GM12878 (cell line): ENCODE results near the gene OR2AG1. TPM values are rescaled to one million over a fixed set of nuclear protein-coding genes. Genes with fewer than 3 reads are reported as not detected.

ENCODE experiments used
- ATAC-seq: fragments of 200-7000 bp; cut with Tn5 transposase; 3 replicates; pipeline ENCODE4 v1.9.1; 2020; ENCODE audit warnings: mild to moderate bottlenecking, moderate library complexity
- BruUV-seq: library from RNA; stranded (reverse); fragments of 400-500 nt; replicated peaks from 2 replicates; lab custom pipeline; 2021; lab: Mats Ljungman, UMichigan
- CTCF ChIA-PET: fragments of 300-600 bp; sonication (Branson Sonifier 250); formaldehyde crosslinking; extraction: SDS; loops from one replicate; lab custom pipeline; 2021; ENCODE audit warnings: inconsistent platforms; lab: Yijun Ruan, JAX
- POLR2A ChIA-PET: fragments of 350-600 bp; formaldehyde crosslinking; extraction: SDS; loops from one replicate; lab custom pipeline; 2021; ENCODE audit warnings: inconsistent platforms; lab: Charles Lee
- RAD21 ChIA-PET: fragments of 300-600 bp; sonication (Branson Sonifier 250); formaldehyde crosslinking; loops from one replicate; lab custom pipeline; 2023; ENCODE audit warnings: antibody characterized with exemption; ENCODE audit not compliant: unreplicated experiment; lab: Charles Lee
- SMC1A ChIA-PET: fragments of 300-600 bp; sonication (Branson Sonifier 250); formaldehyde crosslinking; loops from one replicate; lab custom pipeline; 2023; ENCODE audit not compliant: unreplicated experiment, uncharacterized antibody; lab: Charles Lee
- DNase-seq: peaks from one replicate; pipeline ENCODE4 v3.0.0-alpha.2; 2011; ENCODE audit warnings: low read depth, low spot score
- FAIRE-seq: peaks from 3 replicates; lab custom pipeline; 2011; peaks lifted over from hg19 to GRCh38; lab: Jason Lieb, UNC
- H2AFZ ChIP-seq: 2 replicates; pipeline ENCODE4 v1.6.0; 2011; ENCODE audit warnings: low read depth, low read length, control low read depth; ENCODE audit not compliant: control insufficient read depth
- H3K27ac ChIP-seq: 2 replicates; pipeline ENCODE4 v1.5.1; 2011; ENCODE audit warnings: control low read depth; ENCODE audit not compliant: control insufficient read depth, insufficient read depth
- H3K27me3 ChIP-seq, 2 experiments: replicated peaks in 1 of 2; 2 replicates each; pipeline versions ENCODE4 v1.6.0 to v1.6.1; 2011; ENCODE audit warnings: low read length in 1 of 2; ENCODE audit not compliant: control insufficient read depth in 2 of 2, insufficient read depth in 2 of 2
- H3K36me3 ChIP-seq, 2 experiments: 2 replicates each; pipeline ENCODE4 v1.5.1; 2011; ENCODE audit warnings: low read length in 1 of 2; ENCODE audit not compliant: control insufficient read depth in 2 of 2, insufficient read depth in 2 of 2
- H3K4me1 ChIP-seq: 2 replicates; pipeline ENCODE4 v1.6.1; 2011; ENCODE audit warnings: mild to moderate bottlenecking, low read length, moderate library complexity, mixed read lengths; ENCODE audit not compliant: control insufficient read depth, insufficient read depth
- H3K4me2 ChIP-seq: 2 replicates; pipeline ENCODE4 v1.6.0; 2011; ENCODE audit warnings: control low read depth; ENCODE audit not compliant: control insufficient read depth, insufficient read depth
- H3K4me3 ChIP-seq: fragments of 200-600 bp; sonication (generic); 2 replicates; pipeline ENCODE4 v1.5.1; 2016
- H3K79me2 ChIP-seq: 2 replicates; pipeline ENCODE4 v1.6.0; 2011; ENCODE audit warnings: low read length; ENCODE audit not compliant: control insufficient read depth, insufficient read depth
- H3K9ac ChIP-seq: 2 replicates; pipeline ENCODE4 v1.8.0; 2011; ENCODE audit warnings: low read length, control low read depth, mixed read lengths; ENCODE audit not compliant: control insufficient read depth, insufficient read depth
- H3K9me3 ChIP-seq: replicated peaks from 3 replicates; pipeline ENCODE4 v1.5.1; 2011; ENCODE audit warnings: mild to moderate bottlenecking, low read length; ENCODE audit not compliant: control insufficient read depth, insufficient read depth
- H4K20me1 ChIP-seq: 2 replicates; pipeline ENCODE4 v1.6.0; 2011; ENCODE audit not compliant: control insufficient read depth, insufficient read depth
- BMI1 ChIP-seq: fragments of 450-650 bp; IDR thresholded peaks from 2 replicates; pipeline ENCODE4 v1.6.1; 2016; ENCODE audit warnings: mild to moderate bottlenecking, moderate library complexity, borderline replicate concordance
- CHD1 ChIP-seq: IDR thresholded peaks from 2 replicates; pipeline ENCODE4 v1.6.1; 2012; ENCODE audit warnings: low read depth, low read length, improper control_type of control experiment
- CREB1 ChIP-seq: IDR thresholded peaks from 2 replicates; pipeline ENCODE4 v1.6.1; 2012; ENCODE audit warnings: low read depth, mild to moderate bottlenecking, inconsistent platforms
- EED ChIP-seq: sonication (generic); IDR thresholded peaks from 2 replicates; pipeline ENCODE4 v1.6.1; 2016; ENCODE audit warnings: antibody characterized with exemption, low read depth
- MYB ChIP-seq: fragments of 150-350 bp; IDR thresholded peaks from 2 replicates; pipeline ENCODE4 v1.6.1; 2014; ENCODE audit warnings: mild to moderate bottlenecking, low read depth, low read length, borderline replicate concordance
- NFXL1 ChIP-seq: fragments of 450-650 bp; IDR thresholded peaks from 2 replicates; pipeline ENCODE4 v1.6.1; 2017; ENCODE audit warnings: antibody characterized with exemption, mild to moderate bottlenecking, borderline replicate concordance
- NFYA ChIP-seq: IDR thresholded peaks from 2 replicates; pipeline ENCODE4 v1.6.1; 2011; ENCODE audit warnings: low read depth, mild to moderate bottlenecking, low read length, improper control_type of control experiment, borderline replicate concordance
- SREBF2 ChIP-seq: IDR thresholded peaks from 2 replicates; pipeline ENCODE4 v1.6.1; 2012; ENCODE audit warnings: mild to moderate bottlenecking, low read length
- TCF7 ChIP-seq: IDR thresholded peaks from 2 replicates; pipeline ENCODE4 v1.6.1; 2014; ENCODE audit warnings: antibody characterized with exemption, borderline replicate concordance
- ZSCAN29 ChIP-seq: fragments of 450-650 bp; IDR thresholded peaks from 2 replicates; pipeline ENCODE4 v1.6.1; 2017; ENCODE audit warnings: mild to moderate bottlenecking, moderate library complexity
- WGBS: methylation state at CpG from one replicate; pipeline ENCODE4 v1.1.6; 2016; ENCODE audit warnings: low lambda C conversion rate; ENCODE audit not compliant: insufficient replicate concordance, insufficient coverage; ENCODE audit errors: missing lambda C conversion rate; 5-methylcytosine and 5-hydroxymethylcytosine counted together
- in situ Hi-C: fragments of 300-500 bp; cut with MboI; formaldehyde crosslinking; loops from 9 replicates; pipeline ENCODE4 v1.14.3; 2018; ENCODE audit warnings: mixed read lengths
- intact Hi-C: fragments of 100-400 bp; cut with micrococcal nuclease; formaldehyde crosslinking; loops from one replicate; pipeline ENCODE4 v1.14.2; 2022; ENCODE audit not compliant: unreplicated experiment
- polyA plus RNA-seq, 11 experiments: library from polyadenylated mRNA; depleted of rRNA in 4 of 11; unstranded in 6 of 11; stranded (reverse) in 5 of 11; fragments of >200 nt; fragmentation: Nextera tagmentation in 4 of 11; fragmentation: Illumina TruSeq in 1 of 11; extraction: Ambion mirVana in 4 of 11; extraction: Trizol in 1 of 11; gene quantifications; 1 replicate in 1 of 11; 2 replicates in 10 of 11; pipeline versions ENCODE4 v1.2.1 to v1.2.3, GENCODE V29; 2011 to 2016; ENCODE audit warnings: inconsistent platforms in 2 of 11, missing spikeins in 2 of 11, low read depth in 1 of 11
- total RNA-seq, 4 experiments: library from RNA; depleted of rRNA in 3 of 4; stranded (reverse); fragments of >200 nt in 3 of 4; fragmentation: Illumina TruSeq in 1 of 4; extraction: Trizol in 1 of 4; gene quantifications; 2 replicates each; pipeline versions ENCODE4 v1.2.1 to v1.2.3, GENCODE V29; 2013 to 2021
- TF ChIP-seq, protein P1 (sequence below): fragments of 150-350 bp; IDR thresholded peaks from 2 replicates; pipeline ENCODE4 v1.6.1; 2016; ENCODE audit warnings: low read depth, low read length
- TF ChIP-seq, protein P2 (sequence below): IDR thresholded peaks from 2 replicates; pipeline ENCODE4 v1.6.1; 2012; ENCODE audit warnings: low read depth, low read length, improper control_type of control experiment

The OR2AG1 gene
- total and polyA plus RNA-seq, 10 of the 15 experiments (the other 5 are each of a cell fraction or from before 2014, with no cell fraction given): not detected

DNA sequence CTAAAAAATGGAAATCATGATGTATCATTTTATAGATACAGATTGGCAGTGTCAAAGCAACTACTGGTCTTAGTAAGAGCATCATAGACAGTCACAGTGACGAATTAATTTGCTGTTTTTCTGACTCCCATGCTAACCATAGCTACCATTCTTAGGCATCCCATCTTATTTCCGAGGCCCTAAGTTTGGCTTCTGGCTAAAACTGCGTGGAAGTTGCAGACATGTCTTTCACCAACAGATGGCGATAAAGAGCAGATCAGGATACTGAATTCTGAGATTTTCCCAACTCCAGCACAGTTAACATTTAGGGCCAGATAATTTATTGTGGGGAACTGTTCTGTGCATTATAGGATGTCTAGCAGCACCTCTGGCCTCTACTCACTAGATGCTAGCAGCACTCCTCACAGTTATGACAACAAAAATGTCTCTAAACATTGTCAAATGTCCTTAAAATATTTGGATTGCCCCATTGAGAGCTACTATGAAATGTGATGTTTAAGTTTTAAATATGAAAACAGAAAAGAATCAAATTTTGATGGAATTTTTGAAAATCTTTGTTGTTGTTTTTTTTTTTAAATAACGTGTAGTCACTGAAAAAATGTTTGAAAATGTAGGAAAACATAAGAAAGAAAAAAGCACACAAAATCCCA is 27.4 kb upstream of the OR2AG1 start (continued):
- TF ChIP-seq NFXL1 (no peak), SREBF2 (no peak)

DNA sequence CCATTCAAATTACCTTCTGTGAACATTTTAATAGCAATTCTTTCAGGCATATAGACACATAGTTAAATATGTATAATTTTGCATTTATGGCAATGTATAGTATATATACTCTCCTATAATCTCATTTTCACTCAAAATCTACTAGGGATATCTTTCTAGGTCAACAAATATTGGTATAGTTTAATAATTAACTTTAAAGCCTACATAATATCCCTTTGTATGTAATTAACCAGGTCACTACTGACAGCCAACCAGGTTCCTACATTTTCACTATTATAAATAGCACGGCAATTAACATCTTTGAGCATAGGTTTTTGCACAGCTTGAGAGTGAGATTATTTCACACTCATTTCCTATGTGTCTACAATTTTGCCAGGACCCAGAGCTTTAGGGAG is 26.9 kb upstream of the OR2AG1 start:
- Histone ChIP-seq H3K4me2 (no peak overlapping the region), H3K9me3 (no peaks in the 10 kb centered on the region), H3K27me3 (no peaks in the 10 kb centered on the region), H3K4me3 (no peak overlapping the region), H3K27ac (no peak overlapping the region), H3K4me1 (no peaks in the 10 kb centered on the region), H3K9ac (no peak overlapping the region), H4K20me1 (no peaks in the 10 kb centered on the region), H3K79me2 (no peaks in the 10 kb centered on the region), H2AFZ (no peak overlapping the region), H3K36me3 (no peaks in the 10 kb centered on the region)
- 96% methylated on average over 1 of the region's 1 CpG for WGBS
- no peak for DNase-seq
- SMC1A ChIA-PET: interaction anchor here (0.9 to 17.8 kb wide), 12 partner anchors 9 to 225 kb away, joined by 3 to 420 read pairs (median 6); partner anchors contain the start of genes MRPL17 and OR2AG2
- no TSS peak for BruUV-seq
- TF ChIP-seq CHD1 (no peak), BMI1 (no peak), TCF7 (no peak), CREB1 (no peak), ZSCAN29 (no peak), EED (no peak), MYB (no peak), NFYA (no peak)
- TF ChIP-seq, protein P1, sequence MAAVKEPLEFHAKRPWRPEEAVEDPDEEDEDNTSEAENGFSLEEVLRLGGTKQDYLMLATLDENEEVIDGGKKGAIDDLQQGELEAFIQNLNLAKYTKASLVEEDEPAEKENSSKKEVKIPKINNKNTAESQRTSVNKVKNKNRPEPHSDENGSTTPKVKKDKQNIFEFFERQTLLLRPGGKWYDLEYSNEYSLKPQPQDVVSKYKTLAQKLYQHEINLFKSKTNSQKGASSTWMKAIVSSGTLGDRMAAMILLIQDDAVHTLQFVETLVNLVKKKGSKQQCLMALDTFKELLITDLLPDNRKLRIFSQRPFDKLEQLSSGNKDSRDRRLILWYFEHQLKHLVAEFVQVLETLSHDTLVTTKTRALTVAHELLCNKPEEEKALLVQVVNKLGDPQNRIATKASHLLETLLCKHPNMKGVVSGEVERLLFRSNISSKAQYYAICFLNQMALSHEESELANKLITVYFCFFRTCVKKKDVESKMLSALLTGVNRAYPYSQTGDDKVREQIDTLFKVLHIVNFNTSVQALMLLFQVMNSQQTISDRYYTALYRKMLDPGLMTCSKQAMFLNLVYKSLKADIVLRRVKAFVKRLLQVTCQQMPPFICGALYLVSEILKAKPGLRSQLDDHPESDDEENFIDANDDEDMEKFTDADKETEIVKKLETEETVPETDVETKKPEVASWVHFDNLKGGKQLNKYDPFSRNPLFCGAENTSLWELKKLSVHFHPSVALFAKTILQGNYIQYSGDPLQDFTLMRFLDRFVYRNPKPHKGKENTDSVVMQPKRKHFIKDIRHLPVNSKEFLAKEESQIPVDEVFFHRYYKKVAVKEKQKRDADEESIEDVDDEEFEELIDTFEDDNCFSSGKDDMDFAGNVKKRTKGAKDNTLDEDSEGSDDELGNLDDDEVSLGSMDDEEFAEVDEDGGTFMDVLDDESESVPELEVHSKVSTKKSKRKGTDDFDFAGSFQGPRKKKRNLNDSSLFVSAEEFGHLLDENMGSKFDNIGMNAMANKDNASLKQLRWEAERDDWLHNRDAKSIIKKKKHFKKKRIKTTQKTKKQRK: no peak
- TF ChIP-seq, protein P2, sequence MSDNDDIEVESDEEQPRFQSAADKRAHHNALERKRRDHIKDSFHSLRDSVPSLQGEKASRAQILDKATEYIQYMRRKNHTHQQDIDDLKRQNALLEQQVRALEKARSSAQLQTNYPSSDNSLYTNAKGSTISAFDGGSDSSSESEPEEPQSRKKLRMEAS: no peak
- intact Hi-C loops (loop anchor here (2.0 kb wide), 1 partner anchor 49 kb away; no protein-coding TSS in a partner anchor), in situ Hi-C loops (no loop called here)
- RAD21 ChIA-PET: interaction anchor here (0.6 to 8.0 kb wide), 13 partner anchors 10 to 377 kb away, joined by 3 to 141 read pairs (median 4); no protein-coding TSS in a partner anchor
- no peak for FAIRE-seq
- POLR2A ChIA-PET: interaction anchor here (2.0 kb wide), 1 partner anchor 9 kb away, joined by 4 read pairs; no protein-coding TSS in a partner anchor
- CTCF ChIA-PET: interaction anchor here (0.6 to 17.5 kb wide), 27 partner anchors 9 to 939 kb away, joined by 3 to 728 read pairs (median 6); partner anchors contain the start of genes MRPL17, OR2AG2 and TPP1
- ATAC-seq: no peak
